ENCODE results near the gene FFAR2. TPM values are rescaled to one million over a fixed set of nuclear protein-coding genes. Genes with fewer than 3 reads are reported as not detected.
"Not testable (repeated sequence)": the region's sequence is repeated elsewhere in the genome, so short reads cannot be mapped to it uniquely, and the experiment has no call there.

Gene FFAR2
- polyA plus RNA-seq, 1 donor: 0.78 TPM

DNA sequence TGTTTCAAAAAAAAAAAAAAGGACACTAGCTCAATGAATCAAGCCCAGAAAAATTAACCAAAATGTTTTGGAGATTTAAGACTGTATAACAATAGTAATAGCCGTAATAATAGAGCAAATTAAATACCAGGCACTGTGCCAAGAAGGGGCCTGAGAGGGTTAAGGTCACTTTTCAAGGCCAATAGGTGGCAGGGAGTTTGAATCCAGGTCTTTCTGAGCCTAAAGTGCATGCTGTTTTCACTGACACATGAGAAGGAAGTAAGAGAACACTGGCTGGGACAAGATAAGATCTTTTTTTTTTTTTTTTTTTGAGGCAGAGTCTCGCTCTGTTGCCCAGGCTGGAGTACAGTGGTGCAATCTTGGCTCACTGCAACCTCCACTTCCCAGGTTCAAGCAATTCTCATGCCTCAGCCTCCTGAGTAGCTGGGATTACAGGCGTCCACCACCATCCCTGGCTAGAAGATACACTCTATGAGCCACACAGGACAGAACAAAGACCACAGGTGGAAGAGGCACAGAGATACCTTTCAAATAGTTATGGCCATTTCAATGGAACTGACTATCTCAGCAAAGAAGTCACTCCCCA lies 7.7 kb downstream of the FFAR2 start:
- DNase-seq: no peak

DNA sequence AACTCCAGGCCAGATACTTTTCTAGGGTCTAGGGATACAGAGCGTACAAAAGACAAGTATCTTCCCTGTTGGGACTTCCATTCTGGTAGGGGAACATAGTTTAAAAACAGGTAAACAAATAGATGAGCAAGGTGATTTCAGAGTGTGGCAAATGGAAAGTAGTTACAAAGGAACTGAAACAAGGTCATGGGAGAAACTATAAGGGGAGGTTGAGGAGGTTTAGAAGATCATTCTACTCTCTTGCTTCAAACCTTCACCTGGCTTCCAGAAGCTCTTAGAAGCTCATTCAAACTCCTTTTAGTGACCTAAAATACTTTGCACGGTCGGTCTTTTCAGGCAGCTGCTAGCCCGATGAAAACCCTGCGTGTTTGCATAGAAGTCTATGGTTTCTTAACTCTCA lies 9.1 kb downstream of the FFAR2 start:
- no peak for DNase-seq

DNA sequence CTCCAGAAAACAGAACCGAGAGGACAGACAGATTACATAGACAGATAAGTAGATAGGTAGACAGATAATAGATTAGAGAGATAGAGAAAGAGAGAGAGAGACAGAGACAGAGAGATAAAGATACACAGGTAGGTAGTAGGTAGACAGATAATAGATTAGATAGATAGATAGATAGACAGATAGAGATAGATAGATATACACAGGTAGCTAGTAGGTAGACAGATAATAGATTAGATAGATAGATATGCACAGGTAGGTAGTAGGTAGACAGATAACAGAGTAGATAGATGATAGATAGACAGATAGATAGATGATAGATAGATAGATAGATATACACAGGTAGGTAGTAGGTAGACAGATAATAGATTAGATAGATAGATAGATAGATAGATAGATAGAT lies 10.1 kb downstream of the FFAR2 start:
- DNase-seq: no peak

DNA sequence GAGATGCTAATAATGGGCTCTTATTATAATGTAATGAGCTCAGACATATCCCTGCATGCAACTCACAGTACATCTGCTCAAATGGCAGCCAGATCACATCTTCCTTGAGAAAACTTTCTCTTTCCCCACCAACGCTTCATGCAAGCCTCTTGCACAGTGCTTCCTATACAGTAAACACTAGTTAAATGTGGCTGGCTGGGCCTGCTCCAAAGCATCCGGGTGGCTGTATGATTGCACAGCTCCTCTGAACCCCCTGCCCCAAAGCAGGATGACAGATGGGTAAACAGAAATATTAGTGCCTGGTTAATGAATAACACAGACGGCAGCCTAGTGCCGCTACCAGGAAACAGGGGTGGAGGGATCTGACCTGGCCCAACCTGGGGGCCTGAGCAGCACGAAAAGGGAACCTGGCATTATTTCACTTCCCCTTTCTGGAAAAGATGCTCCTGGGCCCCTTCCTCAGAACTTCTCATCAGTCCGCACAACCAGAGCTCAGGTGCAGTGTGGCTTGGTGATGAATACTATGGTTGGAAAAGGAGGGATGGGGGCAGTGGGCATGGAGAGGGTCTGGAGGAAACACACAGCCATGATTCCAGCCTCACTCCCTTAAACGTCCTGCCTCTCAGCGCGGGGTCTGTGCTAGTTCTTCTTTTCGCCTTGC lies 10.8 kb downstream of the FFAR2 start:
- no peak for DNase-seq

DNA sequence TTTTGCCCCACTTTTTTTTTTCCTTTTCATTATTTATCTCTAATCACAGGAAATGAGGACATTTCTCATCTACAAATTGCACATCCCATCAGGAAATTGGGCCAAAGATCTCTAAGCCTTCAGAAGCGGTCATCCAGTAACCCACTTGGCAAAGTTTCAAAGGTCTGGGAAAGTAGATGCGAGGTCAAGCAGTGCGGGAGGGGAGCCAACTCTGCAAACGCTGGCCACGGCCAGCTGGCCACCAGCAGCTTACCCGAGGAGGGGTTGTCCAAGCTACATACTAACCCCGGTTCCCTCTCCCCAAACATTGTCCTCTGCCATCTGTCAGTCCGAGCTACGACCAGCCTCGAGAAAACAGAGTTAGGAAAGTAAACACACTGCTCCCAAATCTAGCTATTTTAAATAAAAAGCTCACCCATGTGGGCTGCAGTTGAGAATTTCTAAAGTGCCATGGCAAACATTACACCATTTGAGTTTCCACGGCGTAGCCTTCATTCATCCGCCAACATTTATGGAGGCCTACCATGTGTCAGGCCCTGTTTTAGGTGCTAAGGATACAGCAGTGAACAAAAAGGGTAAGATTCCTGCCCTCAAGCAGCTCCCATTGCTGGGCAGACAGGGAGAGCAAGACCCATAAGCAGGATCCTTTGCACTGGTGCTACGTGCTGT lies 11.5 kb downstream of the FFAR2 start:
- DNase-seq: no peak

DNA sequence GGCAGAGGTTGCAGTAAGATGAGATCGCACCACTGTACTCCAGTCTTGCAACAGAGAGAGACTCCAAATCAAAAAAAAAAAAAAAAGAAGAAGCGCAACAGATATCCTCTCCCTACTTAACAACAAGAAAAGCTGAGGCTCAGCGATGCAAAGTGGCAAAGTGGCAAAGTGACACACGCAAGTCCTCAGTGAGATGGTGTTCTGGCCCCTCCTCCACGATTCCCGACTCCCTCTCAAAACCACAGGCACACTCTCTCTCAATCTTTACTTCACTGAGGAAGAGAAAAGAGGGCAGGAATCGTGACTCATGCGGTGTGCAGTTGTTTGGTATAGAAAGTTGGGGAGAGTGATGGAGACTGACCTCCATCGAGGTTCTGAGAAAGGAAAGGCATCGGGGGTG lies 12.6 kb downstream of the FFAR2 start:
- DNase-seq: no peak

DNA sequence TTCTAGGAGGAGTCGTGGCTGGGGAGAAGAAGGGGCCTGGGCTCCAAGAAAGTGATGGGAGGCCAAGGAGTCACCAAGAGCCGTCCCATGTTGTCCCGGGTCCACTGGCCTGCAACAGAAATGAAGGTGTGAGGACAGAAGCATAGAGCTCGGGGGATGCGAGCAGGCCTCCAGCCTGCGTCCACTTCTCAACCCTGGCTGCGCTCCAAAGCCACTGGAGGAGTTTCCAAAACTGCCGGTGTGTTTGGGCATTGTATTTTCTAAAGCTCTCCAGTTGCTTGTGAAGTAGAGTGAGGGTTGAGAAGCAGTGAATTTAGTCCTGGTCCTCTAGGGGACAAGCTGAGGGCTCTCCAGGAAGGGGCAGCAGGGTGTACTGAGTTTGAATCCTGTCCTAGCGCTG lies 13.0 kb downstream of the FFAR2 start:
- no peak for DNase-seq

DNA sequence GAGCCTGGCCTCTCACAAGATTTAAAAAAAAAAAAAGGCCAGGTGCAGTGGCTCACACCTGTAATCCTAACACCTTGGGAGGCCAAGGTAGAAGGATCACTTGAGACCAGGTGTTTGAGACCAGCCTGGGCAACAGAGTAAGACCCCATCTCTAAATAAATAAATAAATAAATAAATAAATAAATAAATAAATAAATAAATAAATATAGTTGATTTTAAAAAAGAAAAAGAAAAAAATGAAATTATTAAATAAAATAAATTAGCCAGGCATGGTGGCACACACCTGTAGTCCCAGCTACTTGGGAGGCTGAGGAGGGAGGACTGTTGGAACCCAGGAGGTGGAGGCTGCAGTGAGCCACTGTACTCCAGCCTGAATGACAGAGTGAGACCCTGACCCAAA lies 13.7 kb downstream of the FFAR2 start:
- not testable (repeated sequence) for DNase-seq

DNA sequence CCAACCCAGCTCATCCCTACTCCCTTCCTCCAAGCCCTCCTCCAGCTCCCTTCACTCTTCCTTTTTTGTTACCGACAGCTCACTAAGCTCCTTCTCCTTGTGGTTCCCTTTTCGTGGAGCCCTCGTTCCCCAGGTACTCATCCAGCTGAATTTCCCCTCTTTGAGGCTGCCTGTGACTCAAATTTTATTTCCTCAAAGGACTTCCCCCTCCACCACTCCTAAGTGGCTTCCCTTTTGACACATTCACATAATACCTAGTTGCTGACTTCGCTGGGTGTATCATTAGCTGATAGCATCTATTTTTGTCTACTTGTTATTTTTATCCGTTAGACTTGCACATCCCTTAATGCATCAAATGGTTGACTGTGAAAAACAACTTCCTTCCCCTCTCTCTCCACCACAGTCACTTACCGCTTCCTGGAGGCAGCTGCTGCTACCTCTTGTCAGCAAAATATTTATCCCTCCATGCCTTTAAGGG lies 14.5 kb downstream of the FFAR2 start:
- DNase-seq: no peak

DNA sequence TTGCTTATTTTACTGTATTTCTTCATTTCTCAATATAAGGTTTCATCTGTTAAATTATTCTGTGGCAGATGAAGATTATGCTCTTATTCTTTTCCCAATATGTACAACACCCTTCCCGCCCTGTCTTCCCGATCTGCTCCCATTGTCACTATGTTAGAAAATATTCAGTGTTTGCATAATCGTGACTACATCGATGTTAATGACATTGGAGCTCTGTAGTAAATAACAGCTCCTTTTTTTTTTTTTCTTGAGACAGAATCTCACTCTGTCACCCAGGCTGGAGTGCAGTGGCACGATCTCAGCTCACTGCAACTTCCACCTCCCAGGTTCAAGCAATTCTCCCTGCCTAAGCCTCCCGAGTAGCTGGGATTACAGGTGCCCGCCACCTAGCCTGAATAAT lies 14.9 kb downstream of the FFAR2 start:
- not testable (repeated sequence) for DNase-seq

DNA sequence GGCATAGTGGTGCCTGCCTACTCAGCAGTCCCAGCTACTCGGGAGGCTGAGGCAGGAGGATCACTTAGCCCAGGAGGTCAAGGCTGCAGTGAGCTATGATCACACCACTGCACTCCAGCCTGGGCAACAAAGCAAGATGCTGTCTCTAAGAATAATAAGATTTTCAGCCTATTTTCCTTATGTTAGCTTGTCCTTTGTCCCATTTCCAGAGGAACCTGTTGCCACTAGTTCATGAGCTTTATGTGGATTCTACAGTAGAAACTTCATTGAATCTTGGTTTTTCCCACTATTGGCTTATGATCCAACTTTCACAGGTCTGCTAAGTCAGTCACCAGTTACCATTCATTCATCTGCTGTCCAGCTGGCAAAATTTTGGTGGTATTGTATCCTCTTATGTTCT lies 18.2 kb downstream of the FFAR2 start:
- DNase-seq: no peak

DNA sequence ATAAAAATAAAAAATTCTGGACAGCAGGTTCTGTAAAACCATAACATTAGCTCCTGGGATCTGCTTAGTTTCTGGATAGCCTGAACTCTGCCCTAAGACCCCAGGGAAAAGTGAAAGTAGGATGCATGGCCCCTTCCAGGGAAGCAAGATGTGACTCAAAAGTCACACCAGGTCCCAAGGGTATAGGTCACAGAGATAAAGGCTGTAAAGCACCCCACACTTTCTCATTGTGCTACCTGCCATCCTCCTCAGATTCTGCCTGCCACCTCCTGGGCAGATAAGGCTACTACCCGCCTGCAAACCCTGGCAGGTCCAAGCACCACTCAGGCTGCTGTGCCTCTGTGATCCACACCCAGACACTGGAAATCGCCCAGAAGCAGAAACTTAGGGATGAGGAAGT lies 20.6 kb downstream of the FFAR2 start:
- DNase-seq: peak; percentile 11

DNA sequence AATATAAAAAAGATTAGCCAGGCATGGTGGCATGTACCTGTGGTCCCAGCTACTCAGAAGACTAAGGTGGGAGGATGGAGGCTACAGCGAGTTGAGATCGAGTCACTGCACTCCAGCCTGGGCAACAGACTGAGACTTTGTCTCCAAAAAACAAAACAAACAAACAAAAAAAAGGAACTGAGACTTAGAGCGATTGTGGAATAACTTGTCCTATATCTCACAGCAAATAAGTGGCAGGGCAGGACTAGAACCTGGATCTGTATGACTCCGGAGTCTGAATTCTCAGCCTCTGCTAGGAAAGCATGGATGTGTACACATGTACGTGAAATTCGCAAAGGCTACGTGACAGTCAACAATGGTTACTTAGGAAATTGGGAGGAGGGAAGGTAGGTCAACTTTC lies 22.1 kb downstream of the FFAR2 start:
- no peak for DNase-seq

DNA sequence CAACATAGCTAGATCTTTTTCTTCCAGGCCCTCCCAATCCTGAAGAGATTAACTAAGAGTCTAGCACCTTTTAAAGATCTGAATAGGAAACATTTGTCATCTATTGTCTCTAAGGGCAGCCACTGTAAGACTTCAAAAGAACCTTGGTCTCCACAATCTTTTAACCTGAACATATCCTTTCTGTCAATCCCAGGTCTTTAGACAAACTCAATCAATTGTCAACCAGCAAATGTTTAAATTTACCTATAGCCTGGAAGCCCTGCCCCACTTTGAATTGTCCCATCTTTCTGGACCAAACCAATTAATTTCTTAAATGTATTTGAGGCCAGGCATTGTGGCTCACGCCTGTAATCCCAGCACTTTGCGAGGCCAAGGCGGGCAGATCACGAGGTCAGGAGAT lies 23.0 kb downstream of the FFAR2 start:
- not testable (repeated sequence) for DNase-seq

DNA sequence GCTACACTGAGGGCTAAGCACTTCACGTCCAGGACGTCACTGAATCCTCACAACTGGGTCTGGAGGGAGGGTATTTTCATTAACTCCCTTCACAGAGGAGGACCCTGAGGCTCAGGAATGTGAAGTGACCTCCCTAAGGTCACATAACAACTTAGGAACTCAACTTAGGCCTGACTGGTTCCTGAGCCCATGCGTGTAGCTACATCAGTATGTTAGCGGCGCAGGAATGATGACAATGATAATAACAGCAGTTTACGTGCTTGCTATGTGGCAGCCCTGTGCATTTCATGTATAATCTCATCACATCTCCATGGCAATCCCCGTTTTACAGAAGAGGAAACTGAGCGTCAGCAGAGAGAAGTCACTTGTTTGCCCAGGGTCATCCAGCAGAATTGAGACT lies 23.9 kb downstream of the FFAR2 start:
- DNase-seq: no peak

DNA sequence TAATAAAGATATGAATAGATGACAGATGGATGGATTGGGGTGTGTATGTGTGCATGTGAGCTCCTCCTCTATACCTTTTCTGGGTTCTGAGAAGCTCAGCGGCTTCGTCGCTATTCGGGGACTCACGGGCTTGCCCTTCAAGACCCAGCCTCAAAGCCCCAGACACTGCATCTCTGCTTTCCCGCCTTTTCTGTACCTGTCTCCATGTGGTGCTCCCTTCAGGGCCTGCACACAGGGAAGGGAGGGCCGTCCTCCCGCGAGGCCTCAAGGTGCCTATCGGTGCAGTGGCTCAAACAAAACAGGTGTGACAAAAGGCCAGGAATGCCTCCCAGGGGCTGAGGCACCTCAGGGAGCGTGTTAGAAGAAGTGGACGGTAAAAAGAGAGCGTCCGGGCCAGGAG lies 26.0 kb downstream of the FFAR2 start:
- no peak for DNase-seq

DNA sequence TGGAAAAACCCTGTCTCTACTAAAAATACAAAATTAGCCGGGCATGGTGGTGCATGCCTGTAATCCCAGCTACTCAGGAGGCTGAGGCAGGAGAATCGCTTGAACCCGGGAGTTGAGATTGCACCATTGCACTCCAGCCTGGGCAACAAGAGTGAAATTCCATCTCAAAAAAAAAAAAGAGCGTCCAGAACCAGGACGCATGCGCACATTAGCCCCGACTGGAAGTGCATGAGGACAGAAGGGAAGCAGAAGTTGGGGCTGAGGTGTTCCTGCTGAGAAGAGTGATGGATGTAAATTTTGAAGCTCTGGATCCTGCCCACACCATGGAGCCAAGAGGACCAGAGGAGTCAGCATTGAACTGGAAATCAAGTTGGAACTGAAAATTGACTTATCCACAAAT lies 26.5 kb downstream of the FFAR2 start:
- not testable (repeated sequence) for DNase-seq

DNA sequence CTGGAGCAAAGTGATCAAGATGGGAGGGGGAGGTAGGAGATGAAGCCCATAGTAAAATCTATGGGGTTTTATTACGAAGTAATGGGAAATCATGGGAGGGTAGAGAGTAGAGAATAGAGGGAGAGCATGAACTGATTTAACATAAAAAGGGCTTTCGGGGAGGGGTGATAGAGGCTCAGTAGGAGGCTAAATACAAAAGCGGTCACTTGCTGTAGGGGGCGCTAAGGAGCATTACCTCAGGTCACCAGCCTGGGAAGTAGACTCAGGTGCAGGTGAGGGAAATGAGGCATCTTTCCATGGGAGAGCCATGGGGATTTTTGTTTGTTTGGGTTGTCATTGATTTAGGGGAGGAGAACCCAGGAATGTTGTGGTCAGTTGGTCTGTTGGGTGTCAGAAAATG lies 28.1 kb downstream of the FFAR2 start:
- no peak for DNase-seq

DNA sequence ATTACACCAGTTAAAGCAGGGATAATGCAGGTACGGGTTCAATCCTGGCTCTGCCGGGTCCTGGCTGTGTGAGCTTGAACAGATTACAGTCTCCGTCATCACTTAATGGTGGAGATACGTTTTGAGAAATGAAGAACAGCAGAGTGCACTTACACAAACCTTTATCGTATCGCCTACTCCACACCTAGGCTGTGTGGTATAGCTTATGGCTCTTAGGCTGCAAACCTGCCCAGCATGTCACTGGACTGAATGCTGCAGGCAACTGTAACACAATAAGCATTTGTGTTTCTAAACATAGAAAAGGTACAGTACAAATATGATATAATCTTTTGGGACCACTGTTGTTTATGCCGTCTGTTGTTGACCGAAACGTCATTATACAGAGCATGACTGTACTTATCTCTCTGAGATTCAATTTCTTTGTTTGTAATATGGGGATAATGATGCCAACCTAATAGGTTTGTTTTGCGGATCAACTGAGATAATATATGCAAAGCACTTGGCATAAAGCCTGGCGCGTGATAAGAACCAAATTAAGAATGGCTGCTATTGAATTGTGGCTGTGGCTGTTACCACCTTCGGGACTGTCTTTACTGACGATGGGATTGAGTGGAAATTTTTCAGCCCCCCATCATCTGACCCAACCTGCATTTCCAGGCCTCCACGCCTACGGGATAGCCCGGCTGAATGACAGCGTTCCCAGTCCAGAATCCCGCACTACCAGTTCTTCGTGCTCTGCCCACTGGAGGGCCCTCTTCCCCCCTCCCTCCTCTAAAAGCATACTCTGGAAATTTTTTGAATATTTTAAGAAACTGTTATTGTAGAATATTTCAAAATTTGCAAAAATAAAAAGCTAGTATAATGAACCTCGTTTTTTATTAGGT lies 31.0 kb downstream of the FFAR2 start:
- no peak for DNase-seq

DNA sequence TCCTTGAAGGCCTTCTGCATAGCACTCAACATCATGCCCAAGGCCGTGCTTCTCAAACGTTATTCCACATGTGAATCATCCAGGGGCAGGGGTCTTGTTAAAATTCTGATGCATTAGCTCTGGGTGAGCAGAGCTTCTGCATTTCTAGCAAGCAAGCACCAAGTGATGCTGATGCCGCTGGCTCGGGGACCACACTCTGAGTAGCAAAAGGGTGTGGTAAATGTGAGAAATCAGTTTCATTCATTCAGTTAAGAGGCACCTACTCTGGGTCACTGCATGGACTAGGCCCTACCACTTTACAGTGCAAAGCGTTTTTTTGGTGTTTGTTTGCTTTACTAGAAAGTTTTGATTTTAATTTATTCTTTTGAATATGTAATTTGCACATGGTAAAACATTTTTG lies 35.0 kb downstream of the FFAR2 start:
- DNase-seq: no peak

DNA sequence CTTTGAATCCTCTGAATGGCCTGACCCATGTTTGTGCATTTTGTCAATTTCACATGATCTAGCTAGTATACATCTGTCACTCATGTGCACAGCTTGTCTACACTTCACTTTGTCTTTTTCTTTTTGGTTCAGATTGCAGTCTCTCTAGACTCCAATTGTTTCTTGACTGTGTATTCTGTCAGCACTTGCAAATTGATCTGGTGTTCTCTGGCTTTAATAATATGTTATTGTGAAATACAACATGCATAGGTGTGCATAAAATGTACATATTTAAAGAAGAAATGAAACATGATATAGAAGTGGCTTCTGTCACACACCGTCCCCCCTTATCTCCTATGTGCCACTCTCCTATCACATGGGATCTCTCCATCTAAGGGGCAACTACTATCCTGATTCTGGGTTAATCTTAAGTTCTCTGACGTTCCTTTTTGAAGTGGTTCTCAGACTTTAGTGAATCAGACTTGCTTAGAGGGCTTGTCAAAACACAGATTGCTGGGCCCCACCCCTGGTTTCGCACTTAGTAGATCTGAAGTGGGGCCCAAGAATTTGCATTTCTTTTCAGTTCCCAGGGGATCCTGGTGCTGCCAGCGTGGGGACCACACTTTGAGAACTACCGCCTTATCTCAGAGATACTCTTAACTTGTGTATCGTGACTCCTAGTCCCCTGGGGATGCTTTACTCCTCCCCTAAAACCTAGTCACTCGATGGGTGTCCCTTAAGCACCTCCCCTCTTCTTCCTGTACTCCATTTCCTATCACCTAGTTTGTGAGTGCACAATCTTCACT lies 36.4 kb downstream of the FFAR2 start:
- DNase-seq: no peak

DNA sequence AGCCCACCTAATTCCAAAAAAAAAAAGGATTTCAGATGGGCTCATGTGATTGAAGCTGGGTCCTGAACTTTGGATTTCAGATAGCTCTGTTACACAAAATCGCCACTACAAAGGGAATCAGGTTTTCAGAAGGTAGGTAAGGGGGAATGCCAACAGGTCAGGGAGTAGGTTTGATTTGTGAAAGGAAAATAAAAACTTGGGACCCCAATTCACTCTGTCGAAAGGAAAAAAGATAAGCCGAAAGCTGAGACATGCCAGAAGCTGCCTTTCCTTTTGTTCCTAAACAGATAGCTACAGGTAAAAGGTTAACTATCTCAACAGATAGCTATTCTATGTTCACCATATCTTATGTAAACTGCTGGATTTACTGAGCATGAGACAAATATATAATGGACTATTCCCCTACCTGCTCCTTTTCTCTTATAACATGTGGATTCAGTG lies 38.2 kb downstream of the FFAR2 start:
- no peak for DNase-seq

All from left kidney (tissue), 2 donors.